HEK293 (cell line): ENCODE measurements around the gene HTR1D.

Experiments
- BCL11A ChIP-seq: fragments of 450-650 bp; formaldehyde crosslinking; IDR thresholded peaks from 2 replicates; pipeline ENCODE4 v1.5.1; 2016; ENCODE audit warnings: low read depth, missing biosample characterization, missing genetic modification characterization
- EGR2 ChIP-seq: fragments of 450-650 bp; formaldehyde crosslinking; IDR thresholded peaks from 2 replicates; pipeline ENCODE4 v1.5.1; 2016; ENCODE audit warnings: low read depth, missing biosample characterization, missing genetic modification characterization
- GLIS2 ChIP-seq: fragments of 450-650 bp; formaldehyde crosslinking; IDR thresholded peaks from 2 replicates; pipeline ENCODE4 v1.5.1; 2016; ENCODE audit warnings: missing biosample characterization, missing genetic modification characterization
- IKZF3 ChIP-seq: fragments of 450-650 bp; IDR thresholded peaks from 2 replicates; pipeline ENCODE4 v1.5.0; 2018; ENCODE audit warnings: missing biosample characterization, mild to moderate bottlenecking, missing genetic modification characterization, moderate library complexity
- KLF17 ChIP-seq: fragments of 450-650 bp; formaldehyde crosslinking; IDR thresholded peaks from 2 replicates; pipeline ENCODE4 v1.5.1; 2016; ENCODE audit warnings: missing biosample characterization, missing genetic modification characterization
- PRDM1 ChIP-seq: fragments of 450-650 bp; formaldehyde crosslinking; IDR thresholded peaks from 2 replicates; pipeline ENCODE4; 2016; ENCODE audit warnings: missing biosample characterization, missing genetic modification characterization
- RBAK ChIP-seq: fragments of 450-650 bp; formaldehyde crosslinking; IDR thresholded peaks from 2 replicates; pipeline ENCODE4 v1.5.1; 2016; ENCODE audit warnings: missing biosample characterization, missing genetic modification characterization
- SETDB1 ChIP-seq: IDR thresholded peaks from one replicate; pipeline ENCODE4 v1.6.1; 2017; ENCODE audit warnings: mild to moderate bottlenecking, low read length, moderate library complexity, mixed read lengths; ENCODE audit not compliant: insufficient read length
- SP2 ChIP-seq: fragments of 450-650 bp; formaldehyde crosslinking; IDR thresholded peaks from 2 replicates; pipeline ENCODE4 v1.5.1; 2016; ENCODE audit warnings: missing biosample characterization, missing genetic modification characterization
- SP3 ChIP-seq: fragments of 450-650 bp; formaldehyde crosslinking; IDR thresholded peaks from 2 replicates; pipeline ENCODE4 v1.5.1; 2016; ENCODE audit warnings: missing biosample characterization, missing genetic modification characterization
- WT1 ChIP-seq: fragments of 450-650 bp; formaldehyde crosslinking; IDR thresholded peaks from 2 replicates; pipeline ENCODE4 v1.5.1; 2016; ENCODE audit warnings: missing biosample characterization, missing genetic modification characterization
- ZBTB1 ChIP-seq: fragments of 450-650 bp; formaldehyde crosslinking; IDR thresholded peaks from 2 replicates; pipeline ENCODE4 v1.5.1; 2016; ENCODE audit warnings: missing biosample characterization, missing genetic modification characterization
- ZBTB10 ChIP-seq: fragments of 450-650 bp; formaldehyde crosslinking; IDR thresholded peaks from 2 replicates; pipeline ENCODE4 v1.5.1; 2016; ENCODE audit warnings: missing biosample characterization, missing genetic modification characterization
- ZBTB26 ChIP-seq: fragments of 450-650 bp; formaldehyde crosslinking; optimal IDR thresholded peaks from 2 replicates; pipeline ENCODE3; 2016; ENCODE audit warnings: missing biosample characterization, mild to moderate bottlenecking, missing genetic modification characterization
- ZFP3 ChIP-seq: fragments of 450-650 bp; formaldehyde crosslinking; IDR thresholded peaks from 2 replicates; pipeline ENCODE4 v1.5.1; 2016; ENCODE audit warnings: low read depth, missing biosample characterization, missing genetic modification characterization
- ZFP41 ChIP-seq: fragments of 450-650 bp; formaldehyde crosslinking; IDR thresholded peaks from 2 replicates; pipeline ENCODE4 v1.5.1; 2016; ENCODE audit warnings: missing biosample characterization, missing genetic modification characterization, borderline replicate concordance
- ZNF10 ChIP-seq: fragments of 450-650 bp; formaldehyde crosslinking; IDR thresholded peaks from 2 replicates; pipeline ENCODE4 v1.5.1; 2017; ENCODE audit warnings: missing biosample characterization, missing genetic modification characterization
- ZNF121 ChIP-seq: fragments of 450-650 bp; formaldehyde crosslinking; IDR thresholded peaks from 2 replicates; pipeline ENCODE4 v1.5.1; 2016; ENCODE audit warnings: missing biosample characterization, missing genetic modification characterization
- ZNF16 ChIP-seq: fragments of 450-650 bp; formaldehyde crosslinking; IDR thresholded peaks from 2 replicates; pipeline ENCODE4 v1.5.1; 2016; ENCODE audit warnings: low read depth, missing biosample characterization, missing genetic modification characterization
- ZNF202 ChIP-seq: fragments of 450-650 bp; formaldehyde crosslinking; IDR thresholded peaks from 2 replicates; pipeline ENCODE4 v1.5.1; 2016; ENCODE audit warnings: missing biosample characterization, missing genetic modification characterization, borderline replicate concordance
- ZNF239 ChIP-seq: fragments of 450-650 bp; formaldehyde crosslinking; IDR thresholded peaks from 2 replicates; pipeline ENCODE4 v1.5.1; 2016; ENCODE audit warnings: missing biosample characterization, missing genetic modification characterization
- ZNF266 ChIP-seq: fragments of 450-650 bp; formaldehyde crosslinking; IDR thresholded peaks from 2 replicates; pipeline ENCODE4 v1.5.1; 2016; ENCODE audit warnings: missing biosample characterization, missing genetic modification characterization, low read depth
- ZNF341 ChIP-seq: fragments of 450-650 bp; formaldehyde crosslinking; IDR thresholded peaks from 2 replicates; pipeline ENCODE4; 2016; ENCODE audit warnings: low read depth, missing biosample characterization, missing genetic modification characterization
- ZNF354C ChIP-seq: fragments of 450-650 bp; formaldehyde crosslinking; IDR thresholded peaks from 2 replicates; pipeline ENCODE4 v1.5.1; 2016; ENCODE audit warnings: missing biosample characterization, missing genetic modification characterization, low read depth, borderline replicate concordance
- ZNF366 ChIP-seq: fragments of 450-650 bp; formaldehyde crosslinking; conservative IDR thresholded peaks from 2 replicates; pipeline ENCODE4 v1.5.1; 2016; ENCODE audit warnings: missing biosample characterization, missing genetic modification characterization
- ZNF404 ChIP-seq: fragments of 450-650 bp; formaldehyde crosslinking; IDR thresholded peaks from 2 replicates; pipeline ENCODE4 v1.5.1; 2017; ENCODE audit warnings: missing biosample characterization, missing genetic modification characterization
- ZNF416 ChIP-seq: fragments of 450-650 bp; formaldehyde crosslinking; IDR thresholded peaks from 2 replicates; pipeline ENCODE4 v1.5.1; 2016; ENCODE audit warnings: missing biosample characterization, missing genetic modification characterization
- ZNF449 ChIP-seq: fragments of 450-650 bp; formaldehyde crosslinking; IDR thresholded peaks from 2 replicates; pipeline ENCODE4 v1.5.1; 2017; ENCODE audit warnings: missing biosample characterization, mild to moderate bottlenecking, missing genetic modification characterization, moderate library complexity
- ZNF561 ChIP-seq: fragments of 450-650 bp; IDR thresholded peaks from 2 replicates; pipeline ENCODE4 v1.5.1; 2018; ENCODE audit warnings: missing biosample characterization, missing genetic modification characterization, borderline replicate concordance
- ZNF585B ChIP-seq: fragments of 450-650 bp; formaldehyde crosslinking; IDR thresholded peaks from 2 replicates; pipeline ENCODE4 v1.5.1; 2016; ENCODE audit warnings: missing biosample characterization, missing genetic modification characterization
- ZNF624 ChIP-seq: fragments of 450-650 bp; formaldehyde crosslinking; IDR thresholded peaks from 2 replicates; pipeline ENCODE4 v1.5.1; 2017; ENCODE audit warnings: missing biosample characterization, missing genetic modification characterization
- ZNF629 ChIP-seq: fragments of 450-650 bp; formaldehyde crosslinking; IDR thresholded peaks from 2 replicates; pipeline ENCODE4 v1.5.1; 2017; ENCODE audit warnings: missing biosample characterization, missing genetic modification characterization
- ZNF660 ChIP-seq: fragments of 450-650 bp; IDR thresholded peaks from 2 replicates; pipeline ENCODE4 v1.5.1; 2018; ENCODE audit warnings: missing biosample characterization, mild to moderate bottlenecking, missing genetic modification characterization
- ZNF692 ChIP-seq: fragments of 450-650 bp; formaldehyde crosslinking; IDR thresholded peaks from 2 replicates; pipeline ENCODE4 v1.5.1; 2016; ENCODE audit warnings: missing biosample characterization, missing genetic modification characterization
- ZNF837 ChIP-seq: fragments of 450-650 bp; formaldehyde crosslinking; IDR thresholded peaks from 2 replicates; pipeline ENCODE4 v1.5.1; 2016; ENCODE audit warnings: missing biosample characterization, missing genetic modification characterization

The HTR1D gene

GRCh38 chr1:23216771-23217420 lies 406 bp downstream of the HTR1D start (continued):
- TF ChIP-seq SETDB1 = no peak
- TF ChIP-seq ZBTB10 (tag by site-specific recombination) = 0 out of 2 replicates have a peak, but pooled peaks have one; percentile 27
- no peak for TF ChIP-seq ZNF624 (tag by site-specific recombination)
- no peak for TF ChIP-seq ZNF202 (tag by site-specific recombination)
- no peak for TF ChIP-seq WT1 (tag by site-specific recombination)
- TF ChIP-seq ZNF10 (tag by site-specific recombination) = no peak
- no peak for TF ChIP-seq ZNF585B (tag by site-specific recombination)
- no peak for TF ChIP-seq SP3
- TF ChIP-seq ZNF660 (tag by site-specific recombination) = no peak
- TF ChIP-seq ZNF366 = no peak
- TF ChIP-seq ZNF416 (tag by site-specific recombination) = no peak
- TF ChIP-seq ZNF266 (tag by site-specific recombination) = no peak
- TF ChIP-seq GLIS2 = peak; percentile 77
- no peak for TF ChIP-seq PRDM1 (tag by site-specific recombination)
- TF ChIP-seq ZNF449 = no peak
- no peak for TF ChIP-seq ZFP3 (tag by site-specific recombination)
- TF ChIP-seq ZBTB26 (tag by site-specific recombination) = peak; percentile 42
- TF ChIP-seq SP2 = no peak
- TF ChIP-seq BCL11A (tag by site-specific recombination) = no peak
- no peak for TF ChIP-seq ZNF121 (tag by site-specific recombination)
- no peak for TF ChIP-seq ZNF354C
- TF ChIP-seq ZNF16 (tag by site-specific recombination) = no peak
- TF ChIP-seq ZNF837 (tag by site-specific recombination) = no peak
- no peak for TF ChIP-seq ZNF629
- no peak for TF ChIP-seq ZNF692 (tag by site-specific recombination)
- no peak for TF ChIP-seq IKZF3 (tag by site-specific recombination)
- TF ChIP-seq ZNF239 = no peak
- TF ChIP-seq KLF17 = no peak
- TF ChIP-seq ZNF341 (tag by site-specific recombination) = no peak
- TF ChIP-seq EGR2 (tag by site-specific recombination) = no peak
- peak; percentile 58; the same call in 1 of the 2 replicates for TF ChIP-seq ZNF561 (tag by site-specific recombination)
- TF ChIP-seq ZBTB1 (tag by site-specific recombination) = no peak
- TF ChIP-seq RBAK (tag by site-specific recombination) = no peak
- TF ChIP-seq ZFP41 (tag by site-specific recombination) = no peak
- TF ChIP-seq ZNF404 (tag by site-specific recombination) = no peak
